Thyroid gland (tissue), 4 donors: ENCODE results near the gene IFIT3.

Experiments used
- POLR2A ChIP-seq, 2 donors: fragments of 450-650 bp; IDR thresholded peaks; one replicate each; pipeline ENCODE4 v1.6.1; 2017; ENCODE audit warnings: antibody characterized with exemption in 2 of 2, mild to moderate bottlenecking in 2 of 2, moderate library complexity in 1 of 2
- TF ChIP-seq, protein P1 (sequence below), 6 experiments: fragments of 200-600 bp in 3 of 6; fragments of 450-650 bp in 3 of 6; sonication (generic) in 3 of 6; IDR thresholded peaks; one replicate each; pipeline ENCODE4 v1.5.1; 2016 to 2019; ENCODE audit warnings: antibody characterized with exemption in 6 of 6, mild to moderate bottlenecking in 2 of 6, inconsistent platforms in 1 of 6, moderate library complexity in 1 of 6

GRCh38 chr10:89306434-89307268 is 21.1 kb upstream of the IFIT3 start:
- TF ChIP-seq, protein P1, sequence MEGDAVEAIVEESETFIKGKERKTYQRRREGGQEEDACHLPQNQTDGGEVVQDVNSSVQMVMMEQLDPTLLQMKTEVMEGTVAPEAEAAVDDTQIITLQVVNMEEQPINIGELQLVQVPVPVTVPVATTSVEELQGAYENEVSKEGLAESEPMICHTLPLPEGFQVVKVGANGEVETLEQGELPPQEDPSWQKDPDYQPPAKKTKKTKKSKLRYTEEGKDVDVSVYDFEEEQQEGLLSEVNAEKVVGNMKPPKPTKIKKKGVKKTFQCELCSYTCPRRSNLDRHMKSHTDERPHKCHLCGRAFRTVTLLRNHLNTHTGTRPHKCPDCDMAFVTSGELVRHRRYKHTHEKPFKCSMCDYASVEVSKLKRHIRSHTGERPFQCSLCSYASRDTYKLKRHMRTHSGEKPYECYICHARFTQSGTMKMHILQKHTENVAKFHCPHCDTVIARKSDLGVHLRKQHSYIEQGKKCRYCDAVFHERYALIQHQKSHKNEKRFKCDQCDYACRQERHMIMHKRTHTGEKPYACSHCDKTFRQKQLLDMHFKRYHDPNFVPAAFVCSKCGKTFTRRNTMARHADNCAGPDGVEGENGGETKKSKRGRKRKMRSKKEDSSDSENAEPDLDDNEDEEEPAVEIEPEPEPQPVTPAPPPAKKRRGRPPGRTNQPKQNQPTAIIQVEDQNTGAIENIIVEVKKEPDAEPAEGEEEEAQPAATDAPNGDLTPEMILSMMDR (IDR thresholded peaks at IDR 0.05) = no peak
- no peak for TF ChIP-seq POLR2A (IDR thresholded peaks at IDR 0.05)
